ENCODE measurements around the gene C11orf24.
A peak's percentile ranks its signal among the peaks of the same experiment; 100 is the strongest.

Gene C11orf24

DNA sequence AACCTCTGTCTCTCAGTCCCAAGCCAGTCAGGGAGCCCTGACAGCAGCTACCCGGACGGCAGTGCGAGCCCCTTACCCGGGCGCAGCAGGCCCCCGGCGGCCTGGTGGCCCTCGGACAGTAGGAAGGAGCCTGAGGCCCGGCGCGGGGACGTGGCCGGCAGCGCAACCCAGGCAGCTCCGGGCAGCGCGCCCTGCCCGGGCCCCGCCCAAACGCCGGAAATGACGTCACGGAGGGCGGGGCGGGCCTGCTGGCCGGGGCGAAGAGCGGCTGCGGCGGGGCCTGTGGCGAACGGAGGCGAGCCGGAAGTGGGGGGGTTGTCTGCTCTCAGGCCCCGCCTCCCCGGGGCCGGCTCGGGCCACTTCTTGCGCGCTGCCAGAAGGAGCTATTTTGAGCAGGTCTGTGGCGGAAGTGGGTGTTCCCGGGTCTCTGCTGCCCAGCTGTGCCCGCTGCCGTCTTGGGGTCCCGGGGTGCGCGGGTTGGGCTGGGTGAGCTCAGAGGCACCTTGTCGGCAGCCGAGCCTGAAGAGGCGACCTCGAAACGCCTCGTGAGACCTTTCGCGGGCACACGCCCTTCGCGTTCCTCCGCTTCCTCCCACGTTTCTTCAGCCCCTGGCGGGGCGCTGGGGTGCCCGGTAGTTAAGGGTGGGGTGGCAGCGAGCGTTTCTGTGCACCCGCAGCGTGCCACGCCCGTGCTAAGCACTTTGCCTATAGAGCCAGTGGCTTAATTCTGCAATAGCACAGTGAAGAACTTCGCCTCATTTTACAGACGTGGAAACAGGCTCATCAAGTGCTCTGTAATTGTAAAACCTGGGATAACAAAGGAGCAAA is at the start of gene C11orf24 (continued):
- TF ChIP-seq ZNF174 (tag by site-specific recombination; IDR thresholded peaks at IDR 0.05) (no peak), ZNF544 (tag by site-specific recombination; IDR thresholded peaks at IDR 0.05) (no peak), ZNF488 (tag by site-specific recombination; IDR thresholded peaks at IDR 0.05) (no peak), ZBTB7A (tag by site-specific recombination; IDR thresholded peaks at IDR 0.05; ENCODE audit: low read depth) (no peak; the same call in 1 of the 2 replicates), ZNF350 (tag by site-specific recombination; IDR thresholded peaks at IDR 0.05) (no peak), ZSCAN23 (tag by site-specific recombination; IDR thresholded peaks at IDR 0.05) (no peak), ZNF23 (tag by site-specific recombination; IDR thresholded peaks at IDR 0.05; ENCODE audit: borderline replicate concordance) (no peak), OSR2 (tag by site-specific recombination; IDR thresholded peaks at IDR 0.05) (no peak), RBAK (tag by site-specific recombination; IDR thresholded peaks at IDR 0.05) (no peak), ZNF792 (tag by site-specific recombination; IDR thresholded peaks at IDR 0.05) (no peak), ZNF146 (tag by site-specific recombination; IDR thresholded peaks at IDR 0.05) (no peak), ZBTB48 (tag by site-specific recombination; IDR thresholded peaks at IDR 0.05) (0 out of 2 replicates have a peak, but pooled peaks have one; percentile 25), ZNF664 (tag by site-specific recombination; IDR thresholded peaks at IDR 0.05) (no peak), ATF2 (tag by site-specific recombination; IDR thresholded peaks at IDR 0.05; ENCODE audit: low read depth) (peak; percentile 94), ZNF777 (tag by site-specific recombination; IDR thresholded peaks at IDR 0.05; ENCODE audit: borderline replicate concordance) (no peak), ZNF529 (tag by site-specific recombination; IDR thresholded peaks at IDR 0.05; ENCODE audit: insufficient replicate concordance) (no peak), ZSCAN30 (tag by site-specific recombination; IDR thresholded peaks at IDR 0.05) (peak; percentile 25; the same call in 1 of the 2 replicates), ZFP3 (tag by site-specific recombination; IDR thresholded peaks at IDR 0.05; ENCODE audit: low read depth) (no peak), ZSCAN4 (tag by site-specific recombination; IDR thresholded peaks at IDR 0.05) (no peak), ZNF510 (tag by site-specific recombination; IDR thresholded peaks at IDR 0.05; ENCODE audit: insufficient replicate concordance) (no peak), ZNF335 (tag by site-specific recombination; conservative IDR thresholded peaks at IDR 0.05) (peak; percentile 67; the same call in 1 of the 2 replicates), ZNF501 (tag by site-specific recombination; IDR thresholded peaks at IDR 0.05) (no peak; the same call in 1 of the 2 replicates)
- TF ChIP-seq, protein P1, sequence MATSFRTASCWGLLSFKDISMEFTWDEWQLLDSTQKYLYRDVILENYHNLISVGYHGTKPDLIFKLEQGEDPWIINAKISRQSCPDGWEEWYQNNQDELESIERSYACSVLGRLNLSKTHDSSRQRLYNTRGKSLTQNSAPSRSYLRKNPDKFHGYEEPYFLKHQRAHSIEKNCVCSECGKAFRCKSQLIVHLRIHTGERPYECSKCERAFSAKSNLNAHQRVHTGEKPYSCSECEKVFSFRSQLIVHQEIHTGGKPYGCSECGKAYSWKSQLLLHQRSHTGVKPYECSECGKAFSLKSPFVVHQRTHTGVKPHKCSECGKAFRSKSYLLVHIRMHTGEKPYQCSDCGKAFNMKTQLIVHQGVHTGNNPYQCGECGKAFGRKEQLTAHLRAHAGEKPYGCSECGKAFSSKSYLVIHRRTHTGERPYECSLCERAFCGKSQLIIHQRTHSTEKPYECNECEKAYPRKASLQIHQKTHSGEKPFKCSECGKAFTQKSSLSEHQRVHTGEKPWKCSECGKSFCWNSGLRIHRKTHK (tag by site-specific recombination; IDR thresholded peaks at IDR 0.05), result no peak
- TF ChIP-seq, protein P2, sequence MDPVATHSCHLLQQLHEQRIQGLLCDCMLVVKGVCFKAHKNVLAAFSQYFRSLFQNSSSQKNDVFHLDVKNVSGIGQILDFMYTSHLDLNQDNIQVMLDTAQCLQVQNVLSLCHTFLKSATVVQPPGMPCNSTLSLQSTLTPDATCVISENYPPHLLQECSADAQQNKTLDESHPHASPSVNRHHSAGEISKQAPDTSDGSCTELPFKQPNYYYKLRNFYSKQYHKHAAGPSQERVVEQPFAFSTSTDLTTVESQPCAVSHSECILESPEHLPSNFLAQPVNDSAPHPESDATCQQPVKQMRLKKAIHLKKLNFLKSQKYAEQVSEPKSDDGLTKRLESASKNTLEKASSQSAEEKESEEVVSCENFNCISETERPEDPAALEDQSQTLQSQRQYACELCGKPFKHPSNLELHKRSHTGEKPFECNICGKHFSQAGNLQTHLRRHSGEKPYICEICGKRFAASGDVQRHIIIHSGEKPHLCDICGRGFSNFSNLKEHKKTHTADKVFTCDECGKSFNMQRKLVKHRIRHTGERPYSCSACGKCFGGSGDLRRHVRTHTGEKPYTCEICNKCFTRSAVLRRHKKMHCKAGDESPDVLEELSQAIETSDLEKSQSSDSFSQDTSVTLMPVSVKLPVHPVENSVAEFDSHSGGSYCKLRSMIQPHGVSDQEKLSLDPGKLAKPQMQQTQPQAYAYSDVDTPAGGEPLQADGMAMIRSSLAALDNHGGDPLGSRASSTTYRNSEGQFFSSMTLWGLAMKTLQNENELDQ (tag by site-specific recombination; IDR thresholded peaks at IDR 0.05; ENCODE audit: low read depth), result no peak
- TF ChIP-seq, protein P3, sequence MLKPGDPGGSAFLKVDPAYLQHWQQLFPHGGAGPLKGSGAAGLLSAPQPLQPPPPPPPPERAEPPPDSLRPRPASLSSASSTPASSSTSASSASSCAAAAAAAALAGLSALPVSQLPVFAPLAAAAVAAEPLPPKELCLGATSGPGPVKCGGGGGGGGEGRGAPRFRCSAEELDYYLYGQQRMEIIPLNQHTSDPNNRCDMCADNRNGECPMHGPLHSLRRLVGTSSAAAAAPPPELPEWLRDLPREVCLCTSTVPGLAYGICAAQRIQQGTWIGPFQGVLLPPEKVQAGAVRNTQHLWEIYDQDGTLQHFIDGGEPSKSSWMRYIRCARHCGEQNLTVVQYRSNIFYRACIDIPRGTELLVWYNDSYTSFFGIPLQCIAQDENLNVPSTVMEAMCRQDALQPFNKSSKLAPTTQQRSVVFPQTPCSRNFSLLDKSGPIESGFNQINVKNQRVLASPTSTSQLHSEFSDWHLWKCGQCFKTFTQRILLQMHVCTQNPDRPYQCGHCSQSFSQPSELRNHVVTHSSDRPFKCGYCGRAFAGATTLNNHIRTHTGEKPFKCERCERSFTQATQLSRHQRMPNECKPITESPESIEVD (tag by site-specific recombination; IDR thresholded peaks at IDR 0.05), result no peak
- TF ChIP-seq, protein P4, sequence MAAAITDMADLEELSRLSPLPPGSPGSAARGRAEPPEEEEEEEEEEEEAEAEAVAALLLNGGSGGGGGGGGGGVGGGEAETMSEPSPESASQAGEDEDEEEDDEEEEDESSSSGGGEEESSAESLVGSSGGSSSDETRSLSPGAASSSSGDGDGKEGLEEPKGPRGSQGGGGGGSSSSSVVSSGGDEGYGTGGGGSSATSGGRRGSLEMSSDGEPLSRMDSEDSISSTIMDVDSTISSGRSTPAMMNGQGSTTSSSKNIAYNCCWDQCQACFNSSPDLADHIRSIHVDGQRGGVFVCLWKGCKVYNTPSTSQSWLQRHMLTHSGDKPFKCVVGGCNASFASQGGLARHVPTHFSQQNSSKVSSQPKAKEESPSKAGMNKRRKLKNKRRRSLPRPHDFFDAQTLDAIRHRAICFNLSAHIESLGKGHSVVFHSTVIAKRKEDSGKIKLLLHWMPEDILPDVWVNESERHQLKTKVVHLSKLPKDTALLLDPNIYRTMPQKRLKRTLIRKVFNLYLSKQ (tag by site-specific recombination; IDR thresholded peaks at IDR 0.05; ENCODE audit: borderline replicate concordance), result no peak
- TF ChIP-seq, protein P5, sequence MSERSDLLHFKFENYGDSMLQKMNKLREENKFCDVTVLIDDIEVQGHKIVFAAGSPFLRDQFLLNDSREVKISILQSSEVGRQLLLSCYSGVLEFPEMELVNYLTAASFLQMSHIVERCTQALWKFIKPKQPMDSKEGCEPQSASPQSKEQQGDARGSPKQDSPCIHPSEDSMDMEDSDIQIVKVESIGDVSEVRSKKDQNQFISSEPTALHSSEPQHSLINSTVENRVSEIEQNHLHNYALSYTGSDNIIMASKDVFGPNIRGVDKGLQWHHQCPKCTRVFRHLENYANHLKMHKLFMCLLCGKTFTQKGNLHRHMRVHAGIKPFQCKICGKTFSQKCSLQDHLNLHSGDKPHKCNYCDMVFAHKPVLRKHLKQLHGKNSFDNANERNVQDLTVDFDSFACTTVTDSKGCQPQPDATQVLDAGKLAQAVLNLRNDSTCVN (tag by site-specific recombination; optimal IDR thresholded peaks at IDR 0.05), result peak; percentile 94

Measured in HEK293 (cell line).